Memory B cell (primary cell): Measurements from ENCODE around the gene CAMKK2.

Source experiments
- ATAC-seq: fragments of 150-1000 bp; cut with Tn5 transposase; 2 replicates; pipeline ENCODE4 v1.10.0; 2021; ENCODE audit warnings: low read depth, mild to moderate bottlenecking, moderate library complexity
- DNase-seq, 2 donors: peaks; one replicate each; pipeline ENCODE4 v3.0.0; 2022; ENCODE audit warnings: low spot score in 2 of 2
- H3K27ac Mint-ChIP-seq: one replicate; pipeline ENCODE4 v1.8.0; 2022; ENCODE audit warnings: mild to moderate bottlenecking, moderate library complexity, mixed read lengths
- H3K27me3 Mint-ChIP-seq: one replicate; pipeline ENCODE4 v1.8.0; 2022; ENCODE audit warnings: mixed read lengths
- H3K36me3 Mint-ChIP-seq: one replicate; pipeline ENCODE4 v1.8.0; 2022; ENCODE audit warnings: mild to moderate bottlenecking, mixed read lengths
- H3K4me1 Mint-ChIP-seq: one replicate; pipeline ENCODE4 v1.8.0; 2022; ENCODE audit warnings: mixed read lengths
- H3K4me3 Mint-ChIP-seq: one replicate; pipeline ENCODE4 v1.8.0; 2022; ENCODE audit warnings: mild to moderate bottlenecking, moderate library complexity, mixed read lengths
- H3K9me3 Mint-ChIP-seq: one replicate; pipeline ENCODE4 v1.8.0; 2022; ENCODE audit warnings: mixed read lengths

The CAMKK2 gene

GRCh38 chr12:121296618-121297434, at the start of gene CAMKK2:
CAMKK2 (minus strand) TSS chr12:121296709; CDS start chr12:121274526, 22,183 bp downstream.
- DNase-seq (peak; percentile 91), ATAC-seq (peak; percentile 87)
- no peaks in the 10 kb centered on the region for H3K36me3 Mint-ChIP-seq
- H3K9me3 Mint-ChIP-seq: no peaks in the 10 kb centered on the region
- no peaks in the 10 kb centered on the region for H3K27me3 Mint-ChIP-seq
- peaks cover 20% of the 10 kb centered on the region for H3K4me1 Mint-ChIP-seq
- peak within 1 kb of the TSS; percentile 35 for H3K27ac Mint-ChIP-seq
- peak within 1 kb of the TSS; percentile 90 for H3K4me3 Mint-ChIP-seq

GRCh38 chr12:121345151-121345815, 48.8 kb upstream of the CAMKK2 start:
- H3K27ac Mint-ChIP-seq: no peak overlapping the region
- no peaks in the 10 kb centered on the region for H3K9me3 Mint-ChIP-seq
- DNase-seq (no peak), ATAC-seq (no peak)
- H3K4me1 Mint-ChIP-seq: peaks cover 11% of the 10 kb centered on the region
- H3K4me3 Mint-ChIP-seq: no peak overlapping the region
- no peaks in the 10 kb centered on the region for H3K27me3 Mint-ChIP-seq
- H3K36me3 Mint-ChIP-seq: peaks cover 31% of the 10 kb centered on the region

- no peaks in the 10 kb centered on the region for H3K9me3 Mint-ChIP-seq
- H3K27me3 Mint-ChIP-seq: no peaks in the 10 kb centered on the region
- DNase-seq (no peak), ATAC-seq (no peak)
- peaks cover 11% of the 10 kb centered on the region for H3K4me1 Mint-ChIP-seq
- peaks cover 33% of the 10 kb centered on the region for H3K36me3 Mint-ChIP-seq
- no peak overlapping the region for H3K27ac Mint-ChIP-seq
- H3K4me3 Mint-ChIP-seq: no peak overlapping the region
Observed at GRCh38 chr12:121344506-121344905, 48.0 kb upstream of the CAMKK2 start.

GRCh38 chr12:121337416-121337815, 40.9 kb upstream of the CAMKK2 start:
- DNase-seq (no peak), ATAC-seq (no peak)
- Mint-ChIP-seq H3K36me3 (peaks cover 20% of the 10 kb centered on the region), H3K27ac (peak overlapping the region; percentile 46), H3K27me3 (no peaks in the 10 kb centered on the region), H3K9me3 (no peaks in the 10 kb centered on the region), H3K4me3 (no peak overlapping the region), H3K4me1 (no peaks in the 10 kb centered on the region)

GRCh38 chr12:121334513-121335343, 38.2 kb upstream of the CAMKK2 start:
- no peaks in the 10 kb centered on the region for H3K4me1 Mint-ChIP-seq
- H3K27me3 Mint-ChIP-seq: no peaks in the 10 kb centered on the region
- ATAC-seq: peak; percentile 82
- DNase-seq: peak in 1 of 2 donors; percentile 44
- H3K4me3 Mint-ChIP-seq: no peak overlapping the region
- H3K36me3 Mint-ChIP-seq: peaks cover 17% of the 10 kb centered on the region
- no peak overlapping the region for H3K27ac Mint-ChIP-seq
- no peaks in the 10 kb centered on the region for H3K9me3 Mint-ChIP-seq

GRCh38 chr12:121333747-121334146, 37.2 kb upstream of the CAMKK2 start:
- H3K27me3 Mint-ChIP-seq: no peaks in the 10 kb centered on the region
- H3K27ac Mint-ChIP-seq: no peak overlapping the region
- no peak for ATAC-seq
- H3K4me1 Mint-ChIP-seq: no peaks in the 10 kb centered on the region
- no peak overlapping the region for H3K4me3 Mint-ChIP-seq
- no peaks in the 10 kb centered on the region for H3K9me3 Mint-ChIP-seq
- peaks cover 16% of the 10 kb centered on the region for H3K36me3 Mint-ChIP-seq
- no peak for DNase-seq

GRCh38 chr12:121331248-121331647, 34.7 kb upstream of the CAMKK2 start:
- no peak overlapping the region for H3K27ac Mint-ChIP-seq

GRCh38 chr12:121330692-121331091, 34.2 kb upstream of the CAMKK2 start:
- no peak overlapping the region for H3K4me3 Mint-ChIP-seq
- H3K4me1 Mint-ChIP-seq: no peaks in the 10 kb centered on the region
- no peak overlapping the region for H3K27ac Mint-ChIP-seq
- DNase-seq: no peak
- H3K27me3 Mint-ChIP-seq: no peaks in the 10 kb centered on the region
- no peaks in the 10 kb centered on the region for H3K9me3 Mint-ChIP-seq
- no peak for ATAC-seq
- H3K36me3 Mint-ChIP-seq: peaks cover 22% of the 10 kb centered on the region

More at GRCh38 chr12:121331248-121331647, 34.7 kb upstream of the CAMKK2 start:
- H3K27me3 Mint-ChIP-seq: no peaks in the 10 kb centered on the region
- DNase-seq (no peak), ATAC-seq (no peak)
- H3K4me1 Mint-ChIP-seq: no peaks in the 10 kb centered on the region
- peaks cover 17% of the 10 kb centered on the region for H3K36me3 Mint-ChIP-seq
- H3K9me3 Mint-ChIP-seq: no peaks in the 10 kb centered on the region
- H3K4me3 Mint-ChIP-seq: no peak overlapping the region

GRCh38 chr12:121330195-121330594, 33.7 kb upstream of the CAMKK2 start:
- no peak overlapping the region for H3K4me3 Mint-ChIP-seq
- no peak for DNase-seq
- no peak for ATAC-seq
- H3K9me3 Mint-ChIP-seq: no peaks in the 10 kb centered on the region
- H3K36me3 Mint-ChIP-seq: peaks cover 23% of the 10 kb centered on the region
- no peaks in the 10 kb centered on the region for H3K27me3 Mint-ChIP-seq
- no peaks in the 10 kb centered on the region for H3K4me1 Mint-ChIP-seq
- H3K27ac Mint-ChIP-seq: no peak overlapping the region

GRCh38 chr12:121328620-121329019, 32.1 kb upstream of the CAMKK2 start:
- ATAC-seq (no peak), DNase-seq (no peak)
- Mint-ChIP-seq H3K4me1 (no peaks in the 10 kb centered on the region), H3K27me3 (no peaks in the 10 kb centered on the region), H3K36me3 (peaks cover 27% of the 10 kb centered on the region), H3K4me3 (no peak overlapping the region), H3K27ac (no peak overlapping the region), H3K9me3 (no peaks in the 10 kb centered on the region)

- H3K4me3 Mint-ChIP-seq: no peak overlapping the region
- no peaks in the 10 kb centered on the region for H3K27me3 Mint-ChIP-seq
- peak overlapping the region; percentile 45 for H3K27ac Mint-ChIP-seq
- H3K9me3 Mint-ChIP-seq: no peaks in the 10 kb centered on the region
- DNase-seq: no peak
- ATAC-seq: no peak
- no peaks in the 10 kb centered on the region for H3K4me1 Mint-ChIP-seq
- H3K36me3 Mint-ChIP-seq: peaks cover 25% of the 10 kb centered on the region
Observed at GRCh38 chr12:121326996-121327674, 30.6 kb upstream of the CAMKK2 start.

GRCh38 chr12:121325922-121326396, 29.4 kb upstream of the CAMKK2 start:
- H3K9me3 Mint-ChIP-seq: no peaks in the 10 kb centered on the region
- H3K27ac Mint-ChIP-seq: no peak overlapping the region
- ATAC-seq: no peak
- peaks cover 25% of the 10 kb centered on the region for H3K36me3 Mint-ChIP-seq
- no peak for DNase-seq
- no peaks in the 10 kb centered on the region for H3K4me1 Mint-ChIP-seq
- H3K27me3 Mint-ChIP-seq: no peaks in the 10 kb centered on the region
- no peak overlapping the region for H3K4me3 Mint-ChIP-seq

GRCh38 chr12:121323908-121324307, 27.4 kb upstream of the CAMKK2 start:
- peaks cover 28% of the 10 kb centered on the region for H3K36me3 Mint-ChIP-seq
- H3K27ac Mint-ChIP-seq: peak overlapping the region; percentile 76
- no peaks in the 10 kb centered on the region for H3K4me1 Mint-ChIP-seq

More at GRCh38 chr12:121323908-121324307, 27.4 kb upstream of the CAMKK2 start:
- no peak for DNase-seq
- Mint-ChIP-seq H3K9me3 (no peaks in the 10 kb centered on the region), H3K27me3 (no peaks in the 10 kb centered on the region), H3K4me3 (no peak overlapping the region)
- no peak for ATAC-seq
